PC-9 (cell line): ENCODE measurements around the gene KRT38. TPM values are rescaled to one million over a fixed set of nuclear protein-coding genes. Genes with fewer than 3 reads are reported as not detected.

Experiments
- BruUV-seq: library from RNA; stranded (reverse); fragments of 400-500 nt; replicated peaks from 2 replicates; lab custom pipeline; 2021; lab: Mats Ljungman, UMichigan
- CTCF ChIA-PET: fragments of 300-600 bp; sonication (Branson Sonifier 250); formaldehyde crosslinking; loops from one replicate; lab custom pipeline; 2022; ENCODE audit warnings: antibody characterized with exemption; lab: Charles Lee
- POLR2A ChIA-PET: fragments of 300-600 bp; sonication (Branson Sonifier 250); formaldehyde crosslinking; loops from one replicate; lab custom pipeline; 2022; ENCODE audit warnings: antibody characterized with exemption; ENCODE audit not compliant: unreplicated experiment; lab: Charles Lee
- DNase-seq, 2 experiments: peaks; one replicate each; pipeline versions ENCODE4 v3.0.0 to v3.0.0-alpha.2; 2015 to 2022; ENCODE audit warnings: mixed read lengths in 1 of 2
- H2AFZ ChIP-seq: fragments of 200-600 bp; sonication (generic); 2 replicates; pipeline ENCODE4 v1.8.1; 2017; ENCODE audit warnings: antibody characterized with exemption
- H3F3A ChIP-seq: fragments of 200-600 bp; sonication (generic); 2 replicates; pipeline ENCODE4 v1.8.1; 2017; ENCODE audit warnings: antibody characterized with exemption, mild to moderate bottlenecking, low read depth; ENCODE audit not compliant: insufficient read depth
- H3K27ac ChIP-seq: fragments of 200-600 bp; sonication (generic); 2 replicates; pipeline ENCODE4 v1.6.1; 2016; ENCODE audit warnings: mixed run types
- H3K27me3 ChIP-seq: fragments of 200-600 bp; sonication (generic); 2 replicates; pipeline ENCODE4 v1.6.1; 2016; ENCODE audit warnings: low read depth, mixed run types; ENCODE audit not compliant: insufficient read depth
- H3K36me3 ChIP-seq: fragments of 200-600 bp; sonication (generic); 2 replicates; pipeline ENCODE4 v1.6.1; 2016; ENCODE audit warnings: low read depth, mixed run types
- H3K4me1 ChIP-seq: fragments of 200-600 bp; sonication (generic); replicated peaks from 2 replicates; pipeline ENCODE4 v1.6.1; 2016; ENCODE audit warnings: mixed run types; ENCODE audit not compliant: insufficient read depth
- H3K4me2 ChIP-seq: fragments of 200-600 bp; sonication (generic); 2 replicates; pipeline ENCODE4 v1.6.1; 2017; ENCODE audit warnings: mixed run types
- H3K4me3 ChIP-seq: fragments of 200-600 bp; sonication (generic); 2 replicates; pipeline ENCODE4 v1.6.1; 2016; ENCODE audit warnings: mixed run types
- H3K79me2 ChIP-seq: fragments of 200-600 bp; sonication (generic); 2 replicates; pipeline ENCODE4 v1.6.1; 2017; ENCODE audit warnings: low read depth, mixed run types
- H3K9me2 ChIP-seq: fragments of 200-600 bp; sonication (generic); 2 replicates; pipeline ENCODE4 v1.8.1; 2017; ENCODE audit warnings: mild to moderate bottlenecking; ENCODE audit not compliant: insufficient read depth
- H3K9me3 ChIP-seq: fragments of 200-600 bp; sonication (generic); 2 replicates; pipeline ENCODE4 v1.8.1; 2016; ENCODE audit warnings: low read depth; ENCODE audit not compliant: insufficient read depth
- H4K20me1 ChIP-seq: fragments of 200-600 bp; sonication (generic); 2 replicates; pipeline ENCODE4 v1.8.1; 2017; ENCODE audit not compliant: insufficient read depth
- CTCF ChIP-seq: fragments of 200-600 bp; sonication (generic); conservative IDR thresholded peaks from 2 replicates; pipeline ENCODE4 v1.6.1; 2017; ENCODE audit warnings: mixed run types, antibody characterized with exemption, mild to moderate bottlenecking, moderate library complexity
- EZH2 ChIP-seq: fragments of 200-600 bp; sonication (generic); IDR thresholded peaks from 2 replicates; pipeline ENCODE4 v1.8.0; 2017; ENCODE audit warnings: antibody characterized with exemption, low read depth
- intact Hi-C: fragments of 100-400 bp; cut with micrococcal nuclease; formaldehyde crosslinking; loops from one replicate; pipeline ENCODE4 v1.10.0; 2022; ENCODE audit not compliant: unreplicated experiment
- total RNA-seq: library from RNA; stranded (reverse); gene quantifications from 2 replicates; pipeline ENCODE4 v1.2.3, GENCODE V29; 2021

KRT38 gene
- total RNA-seq, 1 experiment from 2014 or later, result not detected

- Histone ChIP-seq H3K4me1 (no peaks in the 10 kb centered on the region), H3K9me2 (no peaks in the 10 kb centered on the region), H3K27me3 (no peaks in the 10 kb centered on the region), H3K4me3 (no peak overlapping the region), H3K79me2 (no peaks in the 10 kb centered on the region), H2AFZ (no peak overlapping the region), H3F3A (no peaks in the 10 kb centered on the region), H3K27ac (no peak overlapping the region), H4K20me1 (no peaks in the 10 kb centered on the region), H3K36me3 (no peaks in the 10 kb centered on the region), H3K9me3 (no peaks in the 10 kb centered on the region), H3K4me2 (no peak overlapping the region)
- no TSS peak for BruUV-seq
- TF ChIP-seq EZH2 (no peak), CTCF (no peak)
- ChIA-PET CTCF (no interaction called here), POLR2A (no interaction called here)
- DNase-seq, result no peak
- intact Hi-C loops, result no loop called here
Observed at GRCh38 chr17:41486316-41486715, 45.5 kb upstream of the KRT38 start.

DNA sequence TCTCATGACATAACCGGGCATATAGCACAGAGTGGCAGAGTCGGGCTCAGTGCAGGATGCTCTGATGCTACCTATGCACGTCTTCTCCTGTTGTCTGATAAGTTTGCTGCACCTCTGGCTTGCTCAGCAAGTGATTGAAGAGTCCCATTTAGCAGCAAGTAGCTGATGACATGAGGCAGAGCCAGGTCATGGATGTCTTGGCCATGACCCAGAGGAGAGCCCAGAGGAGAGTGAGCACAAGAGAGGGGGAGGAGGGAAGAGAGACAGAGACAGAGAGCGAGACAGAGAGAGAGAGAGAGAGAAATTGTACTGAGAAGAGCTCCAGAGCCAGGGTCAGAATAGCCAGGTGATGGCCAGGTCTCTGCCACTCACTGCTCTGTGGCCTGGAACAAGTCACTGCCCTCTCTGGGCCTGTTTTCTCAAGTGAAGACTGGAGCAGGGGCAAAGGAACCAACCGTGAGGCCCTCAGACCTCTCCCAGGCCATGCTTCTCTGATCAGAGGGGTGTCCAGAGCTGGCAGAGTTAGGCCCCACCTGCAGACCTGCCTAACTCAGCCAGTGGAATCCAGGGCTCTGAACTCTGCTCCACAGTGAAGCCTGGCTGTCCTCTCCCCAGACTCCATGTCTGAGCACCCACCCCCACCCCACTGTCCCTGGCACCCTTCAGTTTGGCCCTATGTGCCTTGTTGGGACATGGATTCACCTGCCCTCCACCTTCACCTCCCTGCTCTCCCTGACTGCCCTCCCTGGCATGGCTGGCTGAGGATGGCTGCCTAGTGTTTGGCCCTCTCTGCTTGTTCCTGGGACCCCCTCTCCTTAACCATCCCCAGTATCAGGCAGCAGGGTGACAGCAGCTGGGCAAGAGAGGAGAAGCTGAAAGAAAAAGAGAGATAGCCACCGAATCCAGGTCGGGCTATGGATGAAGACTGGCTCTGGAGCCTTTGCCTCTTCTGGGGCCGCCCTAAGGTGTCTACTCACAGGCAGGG lies 44.4 kb upstream of the KRT38 start:
- Histone ChIP-seq H2AFZ (no peak overlapping the region), H3K27ac (no peak overlapping the region), H3K79me2 (no peaks in the 10 kb centered on the region), H3K4me1 (no peaks in the 10 kb centered on the region), H3K9me2 (no peaks in the 10 kb centered on the region), H3F3A (no peaks in the 10 kb centered on the region), H3K4me3 (no peak overlapping the region), H3K4me2 (no peak overlapping the region), H4K20me1 (no peaks in the 10 kb centered on the region), H3K27me3 (no peaks in the 10 kb centered on the region), H3K36me3 (no peaks in the 10 kb centered on the region), H3K9me3 (no peaks in the 10 kb centered on the region)
- intact Hi-C loops, result no loop called here
- BruUV-seq, result no TSS peak
- DNase-seq, result no peak
- CTCF ChIA-PET, result no interaction called here
- TF ChIP-seq CTCF (no peak), EZH2 (no peak)
- POLR2A ChIA-PET, result no interaction called here

- BruUV-seq, result no TSS peak
- H3K4me3 ChIP-seq, result no peak overlapping the region
- DNase-seq, result no peak
- H3K4me2 ChIP-seq, result no peak overlapping the region
- no peaks in the 10 kb centered on the region for H3K27me3 ChIP-seq
- ChIA-PET POLR2A (interaction anchor here (0.7 kb wide), 1 partner anchor 44 kb away, joined by 9 read pairs; no protein-coding TSS in a partner anchor), CTCF (no interaction called here)
- H3K4me1 ChIP-seq, result no peaks in the 10 kb centered on the region
- no peak overlapping the region for H2AFZ ChIP-seq
- H4K20me1 ChIP-seq, result no peaks in the 10 kb centered on the region
- H3K9me2 ChIP-seq, result no peaks in the 10 kb centered on the region
- H3K36me3 ChIP-seq, result no peaks in the 10 kb centered on the region
- H3F3A ChIP-seq, result no peaks in the 10 kb centered on the region
- no peaks in the 10 kb centered on the region for H3K79me2 ChIP-seq
- TF ChIP-seq EZH2, result no peak
- TF ChIP-seq CTCF, result no peak
- intact Hi-C loops, result no loop called here
- no peak overlapping the region for H3K27ac ChIP-seq
- H3K9me3 ChIP-seq, result no peaks in the 10 kb centered on the region
Observed at GRCh38 chr17:41483991-41484826, 43.4 kb upstream of the KRT38 start.
